ENCODE measurements around the gene VSIG10.
"Not testable (repeated sequence)": the region's sequence is repeated elsewhere in the genome, so short reads cannot be mapped to it uniquely, and the experiment has no call there.

The VSIG10 gene

DNA sequence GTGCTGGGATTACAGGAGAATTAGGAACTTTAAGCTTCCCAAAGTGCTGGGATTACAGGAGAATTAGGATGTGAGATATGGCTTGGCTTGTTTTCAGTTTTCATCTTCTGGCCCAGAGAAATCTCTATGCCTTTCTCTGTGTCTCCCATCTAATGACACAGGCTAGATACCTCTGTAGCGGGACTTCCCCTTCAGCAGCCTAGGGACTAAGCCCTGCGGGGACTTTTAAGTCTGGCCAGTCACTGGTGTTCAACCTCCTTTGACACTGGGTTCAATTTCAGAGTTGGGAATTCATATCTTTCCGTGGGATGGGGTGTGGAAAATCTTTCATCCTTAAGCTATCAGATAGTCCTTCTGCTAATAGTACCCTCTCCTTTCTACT is 81.1 kb downstream of the VSIG10 start:
- peaks cover 31 to 60% of the 10 kb centered on the region in 2 donors for H3K36me3 ChIP-seq (ENCODE audit: control insufficient read depth in 1 of 2, insufficient read depth in 2 of 2, low read length in 2 of 2)

DNA sequence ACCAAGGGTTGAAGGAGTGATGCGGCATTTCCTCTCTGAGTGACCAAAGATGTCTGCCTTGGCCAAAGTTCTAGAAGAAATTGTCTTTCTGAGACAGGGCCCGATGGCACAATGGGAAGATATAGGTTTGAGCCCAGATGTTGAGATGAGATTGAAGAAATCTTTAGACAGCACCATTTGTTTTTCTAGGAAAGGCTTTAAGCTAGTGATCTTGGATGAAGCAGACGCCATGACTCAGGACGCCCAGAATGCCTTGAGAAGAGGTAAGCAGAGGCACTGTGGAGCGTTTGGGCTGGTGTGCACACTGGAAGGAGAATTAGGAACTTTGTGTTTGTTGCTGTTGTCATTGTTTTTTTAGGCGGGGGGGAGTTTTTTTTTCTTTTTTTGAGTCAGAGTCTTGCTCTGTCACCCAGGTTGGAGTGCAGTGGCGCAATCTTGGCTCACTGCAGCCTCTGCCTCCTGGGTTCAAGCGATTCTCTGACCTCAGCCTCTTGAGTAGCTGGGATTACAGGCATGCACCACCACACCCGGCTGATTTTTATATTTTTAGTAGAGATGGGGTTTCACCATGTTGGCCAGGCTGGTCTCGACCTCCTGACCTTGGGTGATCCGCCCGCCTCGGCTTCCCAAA is 81.6 kb downstream of the VSIG10 start:
- H3K4me3 ChIP-seq (ENCODE audit: low read depth in 1 of 2, low read length in 2 of 2); H3K27me3 ChIP-seq (ENCODE audit: low read depth, low read length); H3K27ac ChIP-seq (ENCODE audit: low read length); H3K9me3 ChIP-seq (ENCODE audit: control insufficient read depth in 1 of 2, low read length in 2 of 2): not testable (repeated sequence)
- Histone ChIP-seq H3K4me1 (ENCODE audit: control insufficient read depth in 1 of 2, insufficient read depth in 2 of 2, low read length in 2 of 2) (peaks cover 0 to 12% of the 10 kb centered on the region in 2 donors), H3K36me3 (ENCODE audit: control insufficient read depth in 1 of 2, insufficient read depth in 2 of 2, low read length in 2 of 2) (peaks cover 31 to 55% of the 10 kb centered on the region in 2 donors)

More for the DNA sequence above, 81.1 kb downstream of the VSIG10 start:
- Histone ChIP-seq H3K9me3 (ENCODE audit: control insufficient read depth in 1 of 2, low read length in 2 of 2) (no peaks in the 10 kb centered on the region), H3K27ac (ENCODE audit: low read length) (no peak overlapping the region), H3K4me1 (ENCODE audit: control insufficient read depth in 1 of 2, insufficient read depth in 2 of 2, low read length in 2 of 2) (peaks cover 0 to 6% of the 10 kb centered on the region in 2 donors), H3K27me3 (ENCODE audit: low read depth, low read length) (no peaks in the 10 kb centered on the region), H3K4me3 (ENCODE audit: low read depth in 1 of 2, low read length in 2 of 2) (no peak overlapping the region)

DNA sequence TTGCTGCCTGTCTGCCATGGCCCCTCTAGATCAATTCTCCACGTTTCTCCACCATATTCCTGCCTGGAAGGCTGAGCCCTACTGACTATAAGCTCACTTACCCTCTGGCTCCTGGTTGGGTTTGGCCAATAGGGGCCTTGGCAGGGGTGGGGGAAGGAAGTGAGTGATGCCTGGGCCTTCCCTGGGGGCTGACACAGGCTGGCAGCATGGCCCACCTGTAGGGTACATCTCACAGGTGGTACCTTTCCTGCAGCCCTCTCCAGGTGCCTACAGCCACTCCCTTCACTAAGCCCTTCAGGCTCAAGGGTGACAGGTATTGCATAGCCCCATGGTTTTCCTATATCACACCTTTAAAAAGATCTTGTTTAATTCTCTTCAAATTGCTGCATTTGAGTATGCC is 83.8 kb downstream of the VSIG10 start:
- Histone ChIP-seq H3K36me3 (ENCODE audit: control insufficient read depth in 1 of 2, insufficient read depth in 2 of 2, low read length in 2 of 2) (peaks cover 27 to 39% of the 10 kb centered on the region in 2 donors), H3K4me3 (ENCODE audit: low read depth in 1 of 2, low read length in 2 of 2) (no peak overlapping the region), H3K27me3 (ENCODE audit: low read depth, low read length) (no peaks in the 10 kb centered on the region), H3K9me3 (ENCODE audit: control insufficient read depth in 1 of 2, low read length in 2 of 2) (no peaks in the 10 kb centered on the region), H3K27ac (ENCODE audit: low read length) (no peak overlapping the region), H3K4me1 (ENCODE audit: control insufficient read depth in 1 of 2, insufficient read depth in 2 of 2, low read length in 2 of 2) (peaks cover 0 to 16% of the 10 kb centered on the region in 2 donors)

DNA sequence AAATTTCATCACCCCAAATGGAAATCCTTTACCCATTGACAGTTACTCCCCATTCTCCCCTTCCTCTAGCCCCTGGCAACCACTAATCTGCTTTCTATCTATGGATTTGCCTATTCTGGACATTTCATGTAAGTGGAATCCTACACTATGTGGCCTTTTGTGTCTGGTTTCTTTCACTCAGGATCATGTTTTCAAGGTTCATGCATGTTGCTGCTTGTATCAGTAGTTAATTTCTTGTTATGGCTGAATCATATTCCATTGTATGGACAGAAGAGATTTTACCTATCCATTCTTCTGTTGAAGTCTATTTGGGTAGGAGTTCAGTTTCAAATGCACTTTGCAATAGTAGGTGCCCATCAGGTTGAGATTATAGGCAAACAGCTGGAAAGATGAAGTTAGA is 85.9 kb downstream of the VSIG10 start:
- H3K27ac ChIP-seq (ENCODE audit: low read length) = no peak overlapping the region
- H3K4me3 ChIP-seq (ENCODE audit: low read depth in 1 of 2, low read length in 2 of 2) = no peak overlapping the region
- no peaks in the 10 kb centered on the region for H3K9me3 ChIP-seq (ENCODE audit: control insufficient read depth in 1 of 2, low read length in 2 of 2)
- H3K36me3 ChIP-seq (ENCODE audit: control insufficient read depth in 1 of 2, insufficient read depth in 2 of 2, low read length in 2 of 2) = peaks cover 23 to 31% of the 10 kb centered on the region in 2 donors
- peaks cover 0 to 16% of the 10 kb centered on the region in 2 donors for H3K4me1 ChIP-seq (ENCODE audit: control insufficient read depth in 1 of 2, insufficient read depth in 2 of 2, low read length in 2 of 2)
- no peaks in the 10 kb centered on the region for H3K27me3 ChIP-seq (ENCODE audit: low read depth, low read length)

DNA sequence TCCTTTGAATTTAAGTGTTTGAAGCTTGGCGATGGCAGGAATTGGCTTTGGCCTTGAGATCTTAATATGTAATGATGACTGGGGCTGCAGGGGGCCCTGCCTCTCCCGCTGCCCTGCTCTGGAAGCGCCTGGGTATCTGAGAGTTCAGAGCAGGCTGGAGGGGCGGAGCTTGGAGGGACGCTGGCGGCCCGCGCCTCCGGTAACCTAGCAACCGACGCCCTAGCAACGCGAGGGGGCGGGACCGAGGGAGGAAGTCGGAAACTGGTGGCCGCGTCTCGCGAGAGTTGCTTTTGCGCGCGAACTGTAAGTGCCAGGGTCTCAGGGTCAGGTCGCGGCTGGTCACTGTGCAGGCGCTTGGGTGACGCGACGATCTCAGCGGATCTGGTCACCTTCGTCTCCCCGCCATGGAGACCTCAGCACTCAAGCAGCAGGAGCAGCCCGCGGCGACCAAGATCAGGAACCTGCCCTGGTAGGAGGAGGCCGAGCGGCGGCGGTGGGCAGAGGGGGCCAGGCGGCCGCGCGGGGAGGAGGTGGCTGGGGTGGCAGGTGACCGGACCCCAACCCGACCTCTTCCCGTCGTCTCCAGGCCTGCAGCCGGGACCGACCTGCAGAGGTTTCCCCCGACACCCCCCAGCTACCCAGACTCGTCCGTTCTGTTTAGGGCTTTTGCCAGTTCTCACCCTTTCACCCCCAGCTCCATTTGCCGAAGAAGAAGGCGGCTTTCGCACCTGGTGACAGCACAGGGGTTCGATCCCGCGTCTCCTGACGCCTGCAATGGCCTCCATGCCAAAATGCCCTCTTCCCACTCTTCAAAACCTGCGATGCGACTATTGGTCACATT is 87.2 kb downstream of the VSIG10 start, which contains the start of gene RFC5:
Gene RFC5 (plus strand): TSS at position 280 of the 841 bp plus-strand sequence. CDS start 125 bp downstream, at position 405.
- Histone ChIP-seq H3K27ac (ENCODE audit: low read length) (no peak within 1 kb of the TSS), H3K27me3 (ENCODE audit: low read depth, low read length) (no peaks in the 10 kb centered on the region), H3K4me3 (ENCODE audit: low read depth in 1 of 2, low read length in 2 of 2) (peak within 1 kb of the TSS; percentile 82 to 98), H3K4me1 (ENCODE audit: control insufficient read depth in 1 of 2, insufficient read depth in 2 of 2, low read length in 2 of 2) (peaks cover 0 to 16% of the 10 kb centered on the region in 2 donors), H3K9me3 (ENCODE audit: control insufficient read depth in 1 of 2, low read length in 2 of 2) (no peaks in the 10 kb centered on the region), H3K36me3 (ENCODE audit: control insufficient read depth in 1 of 2, insufficient read depth in 2 of 2, low read length in 2 of 2) (peaks cover 22 to 23% of the 10 kb centered on the region in 2 donors)

DNA sequence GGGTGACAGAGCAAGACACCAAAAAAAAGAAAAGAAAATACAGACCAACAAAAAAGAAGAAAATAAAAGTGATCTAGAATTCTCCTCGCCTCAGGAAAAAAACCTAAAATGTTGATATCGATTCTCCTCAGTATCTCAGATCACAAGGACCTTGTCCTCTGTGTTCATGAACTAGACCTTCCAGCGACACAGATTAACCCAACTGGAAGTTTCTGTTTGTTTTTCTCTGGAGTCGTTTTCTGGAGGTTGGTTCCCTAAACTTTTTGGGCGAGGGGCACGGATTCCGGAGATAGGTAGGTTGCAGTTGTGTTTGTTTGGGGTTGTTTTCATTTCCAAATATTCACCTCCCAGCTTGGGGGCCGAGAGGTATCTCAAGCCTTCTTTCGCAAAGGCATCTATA is 87.9 kb downstream of the VSIG10 start:
- no peak overlapping the region for H3K27ac ChIP-seq (ENCODE audit: low read length)
- H3K9me3 ChIP-seq (ENCODE audit: control insufficient read depth in 1 of 2, low read length in 2 of 2) = no peaks in the 10 kb centered on the region
- H3K4me1 ChIP-seq (ENCODE audit: control insufficient read depth in 1 of 2, insufficient read depth in 2 of 2, low read length in 2 of 2) = peaks cover 0 to 16% of the 10 kb centered on the region in 2 donors
- H3K27me3 ChIP-seq (ENCODE audit: low read depth, low read length) = no peaks in the 10 kb centered on the region
- H3K36me3 ChIP-seq (ENCODE audit: control insufficient read depth in 1 of 2, insufficient read depth in 2 of 2, low read length in 2 of 2) = peaks cover 16 to 19% of the 10 kb centered on the region in 2 donors
- peak overlapping the region; percentile 82 to 98 for H3K4me3 ChIP-seq (ENCODE audit: low read depth in 1 of 2, low read length in 2 of 2)

DNA sequence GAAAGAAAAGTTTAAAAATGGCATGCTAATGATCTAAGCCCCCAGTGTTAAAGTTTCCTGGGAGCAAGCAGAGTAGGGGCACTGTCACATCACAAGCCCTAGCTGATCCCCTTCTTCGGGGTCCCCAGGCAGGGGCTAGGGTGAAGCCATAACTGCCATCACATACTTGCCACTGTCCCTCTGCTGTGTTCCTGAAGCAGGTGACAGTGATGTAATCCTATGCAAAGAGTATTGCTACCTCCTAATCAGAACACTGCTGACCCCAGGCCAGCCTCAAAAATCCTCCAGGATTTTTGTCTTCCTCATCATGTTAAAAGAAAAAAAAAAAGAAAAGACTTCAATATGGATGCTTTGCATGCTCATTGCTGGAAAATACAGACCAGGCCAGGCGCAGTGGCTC is 88.5 kb downstream of the VSIG10 start:
- H3K27me3 ChIP-seq (ENCODE audit: low read depth, low read length) = no peaks in the 10 kb centered on the region
- H3K27ac ChIP-seq (ENCODE audit: low read length) = no peak overlapping the region
- H3K9me3 ChIP-seq (ENCODE audit: control insufficient read depth in 1 of 2, low read length in 2 of 2) = no peaks in the 10 kb centered on the region
- H3K4me3 ChIP-seq (ENCODE audit: low read depth in 1 of 2, low read length in 2 of 2) = no peak overlapping the region
- H3K4me1 ChIP-seq (ENCODE audit: control insufficient read depth in 1 of 2, insufficient read depth in 2 of 2, low read length in 2 of 2) = peaks cover 0 to 16% of the 10 kb centered on the region in 2 donors
- peaks cover 13% of the 10 kb centered on the region in 2 donors for H3K36me3 ChIP-seq (ENCODE audit: control insufficient read depth in 1 of 2, insufficient read depth in 2 of 2, low read length in 2 of 2)
